22Rv1 (cell line): ENCODE data around the gene COL6A5.

Source experiments
- ZFX ChIP-seq: fragments of 450-650 bp; IDR thresholded peaks from 2 replicates; pipeline ENCODE4 v1.6.1; 2017; ENCODE audit warnings: antibody characterized with exemption, borderline replicate concordance
- TF ChIP-seq, protein P1 (sequence below): fragments of 450-650 bp; IDR thresholded peaks from 2 replicates; pipeline ENCODE4 v1.5.1; 2017; ENCODE audit warnings: mild to moderate bottlenecking

DNA sequence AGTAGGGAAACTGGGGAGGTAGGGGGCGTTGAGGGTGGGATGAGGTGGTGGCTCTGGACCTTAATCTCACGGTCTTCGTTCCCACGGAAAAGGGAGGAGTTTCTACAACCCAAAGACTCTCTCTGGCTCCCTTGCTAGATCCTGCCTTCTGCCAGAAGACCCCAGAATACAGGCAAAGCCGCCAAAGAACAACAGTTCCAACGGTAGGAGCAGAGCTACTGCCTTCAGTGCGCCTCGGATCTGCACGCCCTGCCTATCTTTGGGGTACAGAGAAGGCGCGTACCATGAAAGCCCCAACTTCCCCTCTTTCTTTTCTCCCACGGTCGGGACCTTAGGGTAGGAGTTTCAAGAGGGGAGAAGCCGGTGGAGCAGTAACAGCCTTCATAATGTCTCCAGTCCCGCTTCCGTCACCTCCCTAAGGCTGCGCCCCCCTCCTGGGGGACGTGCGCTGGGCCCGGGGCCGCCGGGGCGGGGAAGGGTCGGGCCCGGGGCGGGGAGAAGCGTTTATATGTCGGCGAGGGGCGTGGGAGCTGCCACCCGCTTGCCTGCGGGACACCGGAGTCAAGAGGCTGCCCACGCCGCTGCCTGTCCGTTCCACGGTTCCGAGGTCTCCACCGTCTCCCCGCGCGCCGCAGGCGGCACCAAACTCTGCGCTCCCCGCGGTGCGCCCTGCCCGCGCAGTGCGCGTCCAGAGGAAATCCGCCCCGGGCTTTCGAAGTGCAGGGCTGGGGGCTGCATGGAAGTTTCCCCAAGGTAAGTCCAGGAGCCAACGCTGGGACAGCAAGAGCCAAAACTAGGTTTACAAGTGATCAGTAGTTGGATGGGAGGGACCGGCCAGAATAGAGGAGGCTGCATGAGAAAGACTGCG is 171.4 kb downstream of the COL6A5 start, which contains the start of gene COL6A6:
- TF ChIP-seq, protein P1, sequence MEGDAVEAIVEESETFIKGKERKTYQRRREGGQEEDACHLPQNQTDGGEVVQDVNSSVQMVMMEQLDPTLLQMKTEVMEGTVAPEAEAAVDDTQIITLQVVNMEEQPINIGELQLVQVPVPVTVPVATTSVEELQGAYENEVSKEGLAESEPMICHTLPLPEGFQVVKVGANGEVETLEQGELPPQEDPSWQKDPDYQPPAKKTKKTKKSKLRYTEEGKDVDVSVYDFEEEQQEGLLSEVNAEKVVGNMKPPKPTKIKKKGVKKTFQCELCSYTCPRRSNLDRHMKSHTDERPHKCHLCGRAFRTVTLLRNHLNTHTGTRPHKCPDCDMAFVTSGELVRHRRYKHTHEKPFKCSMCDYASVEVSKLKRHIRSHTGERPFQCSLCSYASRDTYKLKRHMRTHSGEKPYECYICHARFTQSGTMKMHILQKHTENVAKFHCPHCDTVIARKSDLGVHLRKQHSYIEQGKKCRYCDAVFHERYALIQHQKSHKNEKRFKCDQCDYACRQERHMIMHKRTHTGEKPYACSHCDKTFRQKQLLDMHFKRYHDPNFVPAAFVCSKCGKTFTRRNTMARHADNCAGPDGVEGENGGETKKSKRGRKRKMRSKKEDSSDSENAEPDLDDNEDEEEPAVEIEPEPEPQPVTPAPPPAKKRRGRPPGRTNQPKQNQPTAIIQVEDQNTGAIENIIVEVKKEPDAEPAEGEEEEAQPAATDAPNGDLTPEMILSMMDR, result no peak
- no peak for TF ChIP-seq ZFX
